Measurements from ENCODE around the gene TFAP2E. TPM values are rescaled to one million over a fixed set of nuclear protein-coding genes. Genes with fewer than 3 reads are reported as not detected.

Gene TFAP2E
- total RNA-seq, 1 donor from 2014 or later = under 0.01 TPM

DNA sequence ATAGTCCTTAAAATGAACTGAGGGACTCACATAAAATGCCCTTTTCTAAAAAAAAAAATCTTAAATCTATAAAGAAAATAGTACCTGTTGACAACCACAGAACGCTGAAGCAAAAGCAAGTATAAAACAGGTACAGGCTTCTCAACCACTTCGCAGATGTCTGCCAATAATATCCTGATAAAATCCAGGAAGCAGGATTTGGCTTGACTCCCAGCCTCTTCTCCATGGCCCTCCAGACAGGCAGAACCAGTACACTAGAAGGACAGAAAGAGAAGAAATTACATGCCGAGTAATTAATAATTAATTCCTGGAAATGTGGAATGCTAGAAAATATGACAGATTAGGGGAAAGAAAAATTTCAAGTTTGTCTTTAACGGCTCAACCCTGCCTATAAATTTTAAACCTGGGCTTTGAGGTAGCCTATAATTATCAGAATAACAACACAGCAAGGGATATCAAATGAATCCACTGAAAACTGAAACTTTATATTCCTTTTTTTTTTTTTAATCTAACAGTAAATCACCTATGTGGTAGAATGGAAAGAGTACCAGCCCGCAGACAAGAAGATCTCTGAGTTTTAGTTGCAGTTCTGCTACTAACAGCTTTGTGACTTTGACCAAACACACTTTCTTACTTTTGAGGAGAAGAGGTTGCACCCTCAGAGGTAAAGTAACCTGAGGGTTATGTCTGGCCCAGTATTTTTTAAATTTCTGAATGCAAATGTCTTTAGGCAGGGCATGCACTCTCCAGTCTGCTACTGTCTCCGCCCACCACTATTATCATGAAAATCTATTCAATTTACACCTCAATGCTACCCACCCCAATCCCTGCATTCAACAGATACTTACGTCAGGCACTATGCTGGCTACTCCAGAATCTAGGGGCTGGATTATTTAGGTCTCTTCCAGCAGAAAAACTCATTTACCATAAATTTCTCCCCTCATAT lies 18.6 kb upstream of the TFAP2E start:
- peak; percentile 45 for DNase-seq (ENCODE audit: low read depth)
- Histone ChIP-seq H3K4me3 (ENCODE audit: low read depth, low read length) (no peak overlapping the region), H3K27me3 (ENCODE audit: control insufficient read depth, insufficient read depth, low read length) (no peaks in the 10 kb centered on the region), H3K36me3 (ENCODE audit: control insufficient read depth, insufficient read depth, low read length) (no peaks in the 10 kb centered on the region)
- FAIRE-seq = no peak
- TF ChIP-seq, protein P1, sequence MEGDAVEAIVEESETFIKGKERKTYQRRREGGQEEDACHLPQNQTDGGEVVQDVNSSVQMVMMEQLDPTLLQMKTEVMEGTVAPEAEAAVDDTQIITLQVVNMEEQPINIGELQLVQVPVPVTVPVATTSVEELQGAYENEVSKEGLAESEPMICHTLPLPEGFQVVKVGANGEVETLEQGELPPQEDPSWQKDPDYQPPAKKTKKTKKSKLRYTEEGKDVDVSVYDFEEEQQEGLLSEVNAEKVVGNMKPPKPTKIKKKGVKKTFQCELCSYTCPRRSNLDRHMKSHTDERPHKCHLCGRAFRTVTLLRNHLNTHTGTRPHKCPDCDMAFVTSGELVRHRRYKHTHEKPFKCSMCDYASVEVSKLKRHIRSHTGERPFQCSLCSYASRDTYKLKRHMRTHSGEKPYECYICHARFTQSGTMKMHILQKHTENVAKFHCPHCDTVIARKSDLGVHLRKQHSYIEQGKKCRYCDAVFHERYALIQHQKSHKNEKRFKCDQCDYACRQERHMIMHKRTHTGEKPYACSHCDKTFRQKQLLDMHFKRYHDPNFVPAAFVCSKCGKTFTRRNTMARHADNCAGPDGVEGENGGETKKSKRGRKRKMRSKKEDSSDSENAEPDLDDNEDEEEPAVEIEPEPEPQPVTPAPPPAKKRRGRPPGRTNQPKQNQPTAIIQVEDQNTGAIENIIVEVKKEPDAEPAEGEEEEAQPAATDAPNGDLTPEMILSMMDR (IDR thresholded peaks at IDR 0.05; ENCODE audit: insufficient read depth, low read length, severe bottlenecking) = no peak

DNA sequence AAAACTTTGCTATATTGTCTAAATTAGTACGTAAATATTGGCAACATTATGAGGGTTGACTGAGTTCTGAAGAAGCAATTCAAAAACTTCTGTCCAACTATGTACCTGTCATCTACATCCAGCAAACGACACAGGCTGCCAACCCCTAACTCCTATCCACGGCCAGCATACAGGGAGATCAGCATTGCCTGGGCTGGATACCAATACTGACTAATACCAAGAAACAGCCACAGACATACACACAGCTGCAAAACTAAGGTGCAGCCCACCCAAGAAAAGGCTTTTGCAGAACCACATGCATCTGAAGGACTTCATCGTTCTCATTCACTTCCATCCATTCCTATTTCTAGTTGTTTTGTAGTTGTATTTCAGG lies 17.9 kb upstream of the TFAP2E start:
- no peak for FAIRE-seq
- Histone ChIP-seq H3K4me3 (ENCODE audit: low read depth, low read length) (peak overlapping the region; percentile 0), H3K36me3 (ENCODE audit: control insufficient read depth, insufficient read depth, low read length) (no peaks in the 10 kb centered on the region), H3K27me3 (ENCODE audit: control insufficient read depth, insufficient read depth, low read length) (no peaks in the 10 kb centered on the region)
- DNase-seq (ENCODE audit: low read depth) = no peak
- TF ChIP-seq, protein P1 (IDR thresholded peaks at IDR 0.05; ENCODE audit: insufficient read depth, low read length, severe bottlenecking) = no peak

DNA sequence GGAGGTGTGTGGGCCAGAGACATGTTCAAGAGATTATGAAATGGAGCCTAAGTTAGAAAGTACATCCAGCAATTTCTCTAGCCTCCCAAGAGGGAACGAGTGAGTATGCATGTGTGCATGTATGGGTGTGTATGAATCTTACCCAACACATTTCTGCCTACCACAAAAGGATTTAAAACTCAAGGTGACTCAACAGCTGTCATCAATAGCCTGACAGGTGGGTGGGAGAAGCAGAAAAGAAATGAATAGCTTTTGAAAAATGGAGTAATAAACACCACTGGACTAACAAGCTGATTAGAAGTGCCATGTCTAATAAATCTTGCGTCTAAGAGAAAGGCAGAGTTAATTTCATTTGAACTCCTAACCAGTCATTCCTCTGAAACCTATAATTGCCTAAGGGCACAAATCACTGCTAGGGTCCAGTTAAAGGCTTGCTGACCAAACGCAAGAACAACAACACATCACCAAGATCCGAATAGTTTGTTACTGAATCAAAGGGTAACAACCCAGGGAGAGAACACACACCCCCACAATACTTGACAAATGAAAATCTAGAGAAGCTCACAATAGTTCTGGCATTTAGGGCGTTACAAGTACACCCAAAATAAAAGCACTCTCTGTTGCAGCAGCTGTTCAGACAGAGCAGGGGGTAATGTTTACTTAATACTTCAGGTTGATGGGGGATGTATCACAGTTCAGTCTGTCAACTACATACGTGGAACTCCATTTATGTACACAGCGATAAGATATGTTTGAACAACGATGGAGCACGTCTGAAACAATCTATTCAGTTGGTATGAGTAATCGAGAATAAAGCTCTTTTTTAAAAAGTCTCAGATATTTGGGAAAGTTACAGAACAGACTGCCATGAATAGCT lies 17.3 kb upstream of the TFAP2E start:
- Histone ChIP-seq H3K36me3 (ENCODE audit: control insufficient read depth, insufficient read depth, low read length) (no peaks in the 10 kb centered on the region), H3K4me3 (ENCODE audit: low read depth, low read length) (peak overlapping the region; percentile 73), H3K27me3 (ENCODE audit: control insufficient read depth, insufficient read depth, low read length) (no peaks in the 10 kb centered on the region)
- FAIRE-seq (peak; percentile 98), DNase-seq (ENCODE audit: low read depth) (peak; percentile 99)
- TF ChIP-seq, protein P1 (IDR thresholded peaks at IDR 0.05; ENCODE audit: insufficient read depth, low read length, severe bottlenecking) = no peak

DNA sequence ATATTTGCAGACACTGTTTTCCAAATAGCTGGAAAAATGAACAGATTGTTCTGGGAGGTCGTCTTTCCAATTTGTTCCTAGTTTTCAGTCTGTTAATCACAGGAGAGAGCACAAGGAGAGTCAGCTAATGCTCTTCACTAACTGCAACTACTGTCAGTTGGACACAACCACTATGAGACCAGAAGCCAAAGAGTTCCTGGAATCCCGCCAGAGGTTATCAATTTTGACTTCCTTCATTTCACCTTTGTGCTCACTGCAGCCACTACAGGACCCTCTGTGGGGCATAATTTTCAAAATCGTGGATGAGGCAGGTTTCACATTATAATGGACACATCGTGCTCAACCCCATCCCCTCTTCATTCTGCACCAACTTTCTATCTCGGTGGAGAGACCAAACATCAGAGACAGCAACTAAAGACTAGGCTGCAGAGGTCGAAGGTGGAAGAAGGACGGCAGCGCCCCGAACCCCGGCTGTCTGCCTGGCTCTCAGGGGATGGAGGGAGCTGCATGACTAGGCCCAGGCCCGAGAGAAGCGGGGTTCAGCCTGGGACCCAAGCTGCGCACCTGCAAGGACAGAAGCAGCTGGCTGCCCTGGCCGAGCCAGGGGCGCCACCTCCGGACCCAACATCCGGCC lies 16.5 kb upstream of the TFAP2E start:
- Histone ChIP-seq H3K27me3 (ENCODE audit: control insufficient read depth, insufficient read depth, low read length) (no peaks in the 10 kb centered on the region), H3K36me3 (ENCODE audit: control insufficient read depth, insufficient read depth, low read length) (peaks cover 1% of the 10 kb centered on the region), H3K4me3 (ENCODE audit: low read depth, low read length) (peak overlapping the region; percentile 73)
- FAIRE-seq (no peak), DNase-seq (ENCODE audit: low read depth) (no peak)
- TF ChIP-seq, protein P1 (IDR thresholded peaks at IDR 0.05; ENCODE audit: insufficient read depth, low read length, severe bottlenecking) = no peak

DNA sequence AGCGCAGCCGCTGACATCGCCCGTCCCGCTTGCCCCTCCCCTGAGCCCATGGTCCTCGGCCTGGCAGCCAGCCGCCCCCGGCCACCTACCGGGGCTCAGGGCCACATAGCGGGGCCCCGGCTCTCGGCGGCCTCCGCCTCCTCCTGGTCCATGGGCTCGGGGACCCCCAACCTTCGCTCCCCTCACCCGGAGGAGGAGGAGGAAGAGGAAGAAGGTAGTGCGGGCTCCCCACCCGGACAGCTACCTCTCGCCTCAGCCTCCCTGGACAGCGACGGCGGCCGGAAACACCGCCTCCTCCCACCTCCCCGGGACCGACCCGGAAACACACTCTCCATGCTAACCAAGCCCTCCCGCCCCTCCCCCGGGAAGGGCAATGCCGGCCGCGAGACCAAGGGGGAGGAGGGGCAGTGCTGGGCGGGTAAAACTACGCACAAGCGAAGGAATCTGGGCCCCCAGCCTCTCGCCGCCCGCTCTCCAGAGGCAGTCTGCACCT lies 15.9 kb upstream of the TFAP2E start, which contains the start of gene KIAA0319L:
KIAA0319L (minus strand) TSS at position 286 of the 493 bp plus-strand sequence. CDS start 2,912 bp downstream, outside the sequence.
- H3K36me3 ChIP-seq (ENCODE audit: control insufficient read depth, insufficient read depth, low read length) = peaks cover 1% of the 10 kb centered on the region
- FAIRE-seq (no peak), DNase-seq (ENCODE audit: low read depth) (no peak)
- no peaks in the 10 kb centered on the region for H3K27me3 ChIP-seq (ENCODE audit: control insufficient read depth, insufficient read depth, low read length)
- H3K4me3 ChIP-seq (ENCODE audit: low read depth, low read length) = peak within 1 kb of the TSS; percentile 73
- TF ChIP-seq, protein P1 (IDR thresholded peaks at IDR 0.05; ENCODE audit: insufficient read depth, low read length, severe bottlenecking) = no peak

Measured in bronchial epithelial cell (primary cell).